GM19438 (cell line): ENCODE measurements around the gene PIGC.

Experiments used
- ATAC-seq: cut with Tn5 transposase; IDR thresholded peaks from one replicate; pipeline ENCODE4 v1.9.1; 2021; ENCODE audit warnings: low read depth; ENCODE audit not compliant: unreplicated experiment

The PIGC gene

DNA sequence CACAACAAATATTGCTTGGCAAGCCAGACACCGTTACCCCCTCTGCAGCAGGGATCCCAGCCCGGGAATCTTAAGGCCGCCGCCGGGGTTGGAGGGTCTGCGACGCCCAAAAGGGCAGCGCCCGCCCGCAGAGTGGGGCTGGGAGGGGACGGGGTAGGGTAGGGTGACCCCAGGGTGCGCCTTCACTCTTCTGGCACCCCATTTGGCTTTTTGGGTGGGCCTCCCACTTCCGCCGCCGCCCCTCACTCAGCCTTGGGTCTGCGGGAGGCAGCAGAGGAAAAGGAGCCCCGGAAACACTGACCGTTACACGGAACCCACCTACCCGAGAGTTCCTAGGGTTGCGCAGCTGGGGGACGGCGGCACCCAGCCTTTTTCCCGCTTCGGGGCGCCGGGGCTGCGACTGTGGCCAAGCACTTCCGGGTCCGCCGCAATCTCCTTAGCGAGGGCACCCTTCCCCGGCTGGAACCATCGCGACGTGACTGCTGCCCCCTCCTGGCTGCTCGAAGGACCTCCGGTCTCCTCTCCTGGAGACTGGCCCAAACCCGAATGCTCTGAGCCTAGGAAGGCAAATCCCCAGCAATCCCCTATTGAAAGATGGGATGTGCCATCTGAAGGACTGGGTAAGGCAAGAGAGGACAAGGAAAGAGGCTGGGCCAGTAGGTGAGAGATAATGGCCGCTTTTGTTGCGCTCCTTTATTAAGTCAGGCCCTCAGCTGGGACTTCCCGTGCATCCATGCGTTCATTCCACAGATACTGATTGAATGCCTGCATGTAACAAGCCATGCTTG lies at the start of gene PIGC:
Gene PIGC, minus strand, starts transcription at position 404 of the 788 bp plus-strand sequence. CDS start 1,447 bp downstream, outside the sequence.
- ATAC-seq, result peak; percentile 99

GRCh38 chr1:172492421-172492820 lies 48.6 kb upstream of the PIGC start:
- no peak for ATAC-seq

DNA sequence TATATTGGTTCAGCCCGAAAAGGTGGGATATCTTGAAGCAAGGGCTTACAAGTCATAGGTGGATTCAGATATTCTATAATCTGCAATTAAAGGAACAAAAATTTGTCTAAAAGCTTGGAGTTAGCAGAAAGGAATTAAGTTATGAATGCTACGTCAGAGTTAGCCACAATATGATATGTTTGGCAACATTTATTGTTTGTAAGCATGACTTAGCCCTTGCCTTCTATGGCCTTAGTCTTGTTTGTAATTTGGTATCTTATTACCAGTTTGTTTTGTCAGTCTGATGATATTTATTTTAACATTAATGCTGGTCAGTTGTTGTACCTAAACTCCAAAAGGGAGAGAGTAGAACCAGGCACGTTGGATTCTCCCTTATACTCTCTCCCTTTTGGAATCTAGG lies 46.0 kb upstream of the PIGC start:
- no peak for ATAC-seq

DNA sequence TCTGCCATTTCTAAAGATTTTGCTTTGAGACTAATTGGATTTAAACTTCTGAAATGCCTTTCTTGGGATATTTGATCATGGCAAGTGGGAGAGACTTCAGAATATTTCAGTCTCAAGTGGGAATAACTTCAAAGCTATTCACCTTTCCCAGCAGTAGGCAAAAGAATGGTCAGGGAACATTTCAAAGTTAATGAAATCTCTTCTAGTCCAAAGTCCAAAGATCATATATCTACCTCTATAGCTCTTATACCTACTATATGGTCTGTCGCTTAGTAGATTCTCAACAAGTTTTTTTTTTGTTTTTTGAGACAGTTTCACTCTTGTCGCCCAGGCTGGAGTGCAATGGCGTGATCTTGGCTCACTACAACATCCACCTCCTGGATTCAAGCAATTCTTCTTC lies 44.5 kb upstream of the PIGC start:
- no peak for ATAC-seq

- ATAC-seq, result no peak
Observed at GRCh38 chr1:172487550-172487949, 43.7 kb upstream of the PIGC start.

GRCh38 chr1:172486805-172487454 lies 43.1 kb upstream of the PIGC start:
- ATAC-seq, result no peak

- no peak for ATAC-seq
Observed at GRCh38 chr1:172485626-172486025, 41.8 kb upstream of the PIGC start.

- ATAC-seq, result no peak
Observed at GRCh38 chr1:172484252-172484651, 40.4 kb upstream of the PIGC start.

DNA sequence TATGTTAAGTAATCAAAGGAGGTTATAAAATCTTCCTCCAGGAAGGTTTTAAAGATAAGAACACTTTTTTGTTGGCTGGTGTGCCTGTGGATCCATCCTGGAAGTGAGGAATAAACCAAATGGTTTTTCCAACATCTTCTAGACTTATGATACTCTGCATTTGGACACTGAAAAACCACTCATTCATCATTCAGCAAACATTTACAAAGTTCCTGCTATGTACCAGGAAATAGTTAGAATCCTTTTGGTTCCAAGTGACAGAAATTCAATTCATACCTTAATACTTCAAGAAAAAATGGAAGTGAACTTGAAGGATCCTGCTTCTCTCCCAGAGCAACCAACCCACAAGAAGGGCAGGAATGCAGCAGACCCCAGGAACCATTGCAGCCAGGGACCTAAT lies 39.6 kb upstream of the PIGC start:
- no peak for ATAC-seq

GRCh38 chr1:172482044-172482443 lies 38.2 kb upstream of the PIGC start:
- ATAC-seq, result no peak

- no peak for ATAC-seq
Observed at GRCh38 chr1:172480431-172480830, 36.6 kb upstream of the PIGC start.

DNA sequence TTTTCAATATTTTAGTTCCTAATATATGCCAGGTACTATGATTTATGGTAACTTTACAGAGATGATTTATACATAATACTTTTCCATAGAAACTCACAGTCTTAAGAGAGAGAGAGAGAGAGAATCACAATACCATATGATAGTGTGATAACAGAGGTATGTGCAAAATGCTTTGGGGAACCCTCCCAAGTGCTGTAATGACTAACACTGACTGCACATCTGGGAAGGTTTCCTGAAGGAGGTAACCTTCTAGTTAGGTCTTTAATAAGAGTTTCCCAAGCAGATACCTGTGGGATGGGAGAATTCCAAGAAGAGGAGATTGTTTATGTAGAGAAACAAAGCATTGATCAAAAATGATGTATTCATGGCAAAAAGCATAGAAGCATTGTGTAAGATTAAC lies 34.6 kb upstream of the PIGC start:
- no peak for ATAC-seq

GRCh38 chr1:172477741-172478140 lies 33.9 kb upstream of the PIGC start:
- ATAC-seq, result no peak

DNA sequence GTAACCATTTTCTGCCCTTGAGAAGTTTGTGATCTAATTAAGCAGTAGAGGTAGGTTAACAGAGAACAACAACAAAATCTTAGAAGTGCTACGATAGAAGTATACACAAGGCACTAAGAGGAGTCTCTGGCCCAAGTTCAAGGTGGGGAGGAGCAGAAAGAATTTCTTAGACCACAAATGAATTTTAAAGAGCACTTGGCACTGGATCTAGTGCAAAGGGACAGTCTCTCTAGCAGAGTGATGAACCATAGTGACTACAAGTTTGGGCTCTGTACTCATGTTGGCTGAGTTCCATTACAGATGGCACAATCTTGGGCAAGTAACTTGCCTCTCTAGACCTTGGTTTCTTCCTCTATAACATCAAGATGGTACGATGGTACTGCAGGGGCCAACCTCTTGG lies 33.3 kb upstream of the PIGC start:
- no peak for ATAC-seq

DNA sequence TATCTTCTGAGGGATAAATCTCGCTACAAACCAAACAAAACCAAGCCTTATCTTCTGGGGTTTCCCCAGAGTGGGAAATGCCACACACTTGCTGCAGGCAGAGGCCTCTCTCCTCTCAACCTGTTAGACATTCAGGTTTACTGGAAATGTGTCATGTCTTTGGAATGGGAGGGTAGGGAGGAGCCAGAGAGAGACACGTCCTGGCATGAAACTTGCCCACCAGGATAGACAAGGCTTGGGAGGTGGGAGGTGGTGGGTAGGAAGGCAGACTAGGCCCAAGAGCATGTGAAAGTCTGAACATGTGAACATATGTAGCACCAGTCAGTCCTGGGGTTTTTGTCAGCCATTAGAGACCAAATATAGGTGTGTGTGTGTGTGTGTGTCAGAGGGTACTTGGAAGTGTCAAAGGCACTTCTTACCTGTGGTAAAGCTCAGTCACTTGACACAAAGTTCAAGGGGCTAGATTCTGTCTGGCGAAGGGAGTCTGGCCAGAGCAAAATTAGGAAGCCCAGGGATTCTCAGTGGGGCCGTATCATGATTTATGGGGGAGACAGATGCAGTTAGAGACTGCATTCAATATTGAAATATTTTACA lies 32.4 kb upstream of the PIGC start:
- no peak for ATAC-seq

DNA sequence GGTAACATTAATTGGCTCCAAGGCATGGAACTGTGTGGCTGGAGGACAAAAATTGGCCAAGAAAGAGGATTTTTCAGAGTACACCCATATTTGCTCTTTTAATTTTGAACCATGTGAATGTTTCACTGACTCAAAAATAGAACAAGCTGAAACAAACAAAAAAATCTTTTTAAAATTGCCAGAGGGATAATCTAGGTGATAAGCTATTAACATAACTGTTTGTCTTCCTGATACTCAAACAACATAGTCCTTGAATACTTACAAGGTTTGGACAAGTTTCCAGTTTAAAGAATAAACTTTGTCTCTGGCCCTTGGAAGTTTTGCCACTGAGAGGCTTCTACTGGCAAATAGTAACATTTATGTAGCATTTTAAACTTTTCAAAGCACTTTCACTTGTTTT lies 30.0 kb upstream of the PIGC start:
- no peak for ATAC-seq

DNA sequence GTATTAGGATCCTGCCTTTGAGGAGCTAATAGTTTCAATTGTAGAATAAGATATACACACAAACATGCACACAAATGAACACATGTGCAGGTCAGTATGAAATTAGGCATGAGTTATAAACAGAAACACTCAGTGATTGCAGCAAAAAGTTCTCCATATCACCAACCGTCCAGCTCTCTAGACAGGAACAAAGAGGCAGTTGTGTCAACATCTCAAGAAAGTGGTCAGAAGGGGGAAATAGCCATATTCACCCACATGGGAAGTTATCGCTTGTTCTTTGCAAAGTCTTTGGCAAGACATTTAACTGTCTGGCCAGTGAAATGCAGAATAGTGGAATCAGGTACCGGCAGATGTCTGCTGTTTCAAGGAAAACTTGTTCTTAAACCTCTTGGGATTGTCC lies 29.4 kb upstream of the PIGC start:
- ATAC-seq, result no peak

DNA sequence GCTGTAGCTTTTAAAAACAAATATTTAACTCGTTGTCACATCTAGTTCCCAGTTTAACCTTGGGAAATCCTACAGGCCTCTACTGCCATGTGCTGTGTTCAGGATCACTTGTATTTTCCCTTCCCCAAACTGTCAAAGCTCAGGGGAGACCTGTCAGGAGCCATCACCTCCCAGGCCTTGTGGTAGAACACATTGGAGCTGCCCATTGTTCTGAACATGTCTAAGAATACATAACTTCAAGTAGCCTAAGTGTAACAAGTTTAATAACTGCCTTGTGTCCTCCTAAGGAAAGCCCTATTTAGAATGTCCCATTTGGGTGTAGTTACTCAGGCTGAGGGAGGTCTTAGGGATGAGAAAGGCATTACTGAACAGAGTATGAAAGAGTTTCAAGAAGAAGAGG lies 28.6 kb upstream of the PIGC start:
- ATAC-seq, result no peak

DNA sequence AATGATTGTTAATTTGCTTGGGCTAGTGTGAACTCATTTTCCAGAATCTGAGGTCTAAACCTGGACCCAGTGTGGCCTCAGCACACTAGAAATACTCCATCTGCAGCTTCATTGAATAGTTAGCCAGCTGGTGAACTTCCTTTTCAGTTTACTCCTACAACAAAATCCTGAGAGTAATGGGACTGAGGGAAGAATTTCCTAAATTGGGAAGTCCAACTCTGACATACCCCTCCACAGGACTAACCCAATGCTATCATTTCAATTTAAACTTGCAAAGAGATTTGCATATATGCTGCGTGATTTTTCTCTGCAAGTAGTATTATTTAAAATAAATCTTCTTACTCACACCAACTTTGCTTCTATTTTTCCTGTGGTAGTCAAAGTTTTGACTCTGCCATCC lies 27.8 kb upstream of the PIGC start:
- no peak for ATAC-seq

GRCh38 chr1:172470149-172470548 lies 26.3 kb upstream of the PIGC start:
- no peak for ATAC-seq

- ATAC-seq, result no peak
Observed at GRCh38 chr1:172469717-172470116, 25.8 kb upstream of the PIGC start.

DNA sequence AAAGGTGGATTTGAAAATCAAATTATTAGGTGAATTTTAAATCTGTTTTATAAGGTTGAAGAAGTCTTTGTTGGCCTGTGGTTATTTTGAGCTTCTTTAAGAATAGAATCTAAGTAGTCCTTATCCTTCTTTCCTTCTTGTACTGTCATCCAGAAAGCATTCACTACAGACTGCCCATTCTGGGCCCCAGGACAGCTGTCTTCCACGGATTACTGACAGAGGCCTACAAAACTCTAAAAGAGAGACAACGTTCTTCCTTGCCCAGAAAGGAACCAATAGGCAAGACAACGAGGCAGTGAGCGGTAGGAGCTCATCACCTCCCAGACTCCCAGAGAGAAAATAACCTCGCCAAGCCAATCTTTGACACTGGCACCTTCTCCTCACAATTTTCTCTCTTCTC lies 24.4 kb upstream of the PIGC start:
- no peak for ATAC-seq
